Dedifferentiated amniotic fluid mesenchymal stem cell (primary cell): ENCODE results near the gene GAB2.
A peak's percentile ranks its signal among the peaks of the same experiment; 100 is the strongest.
"Not testable (repeated sequence)": the region's sequence is repeated elsewhere in the genome, so short reads cannot be mapped to it uniquely, and the experiment has no call there.

Experiments used
- DNase-seq: peaks from one replicate; pipeline ENCODE4 v3.0.0-alpha.2; 2016; ENCODE audit errors: extremely low spot score

GAB2 gene

GRCh38 chr11:78281511-78281910, 136.1 kb downstream of the GAB2 start:
- DNase-seq, result no peak

GRCh38 chr11:78277314-78277994, 140.2 kb downstream of the GAB2 start:
- DNase-seq, result no peak

GRCh38 chr11:78276311-78276710, 141.3 kb downstream of the GAB2 start:
- no peak for DNase-seq

- DNase-seq, result no peak
These were observed 142.9 kb downstream of the GAB2 start for GRCh38 chr11:78274739-78275138.

- not testable (repeated sequence) for DNase-seq
These were observed 144.9 kb downstream of the GAB2 start for GRCh38 chr11:78272625-78273269.

- DNase-seq, result not testable (repeated sequence)
These were observed 145.8 kb downstream of the GAB2 start for GRCh38 chr11:78271801-78272200.

- no peak for DNase-seq
These were observed 146.6 kb downstream of the GAB2 start for GRCh38 chr11:78270971-78271370.

GRCh38 chr11:78269806-78270205, 147.8 kb downstream of the GAB2 start:
- no peak for DNase-seq

GRCh38 chr11:78268591-78269410, 148.8 kb downstream of the GAB2 start:
- DNase-seq, result peak; percentile 27

- DNase-seq, result no peak
These were observed 151.2 kb downstream of the GAB2 start for GRCh38 chr11:78266451-78266850.

- DNase-seq, result no peak
These were observed 152.3 kb downstream of the GAB2 start for GRCh38 chr11:78265326-78265725.

- DNase-seq, result no peak
These were observed 154.9 kb downstream of the GAB2 start for GRCh38 chr11:78262691-78263090.

GRCh38 chr11:78262238-78262637, 155.4 kb downstream of the GAB2 start:
- no peak for DNase-seq

- DNase-seq, result no peak
These were observed 155.8 kb downstream of the GAB2 start for GRCh38 chr11:78261828-78262227.

- DNase-seq, result no peak
These were observed 156.3 kb downstream of the GAB2 start for GRCh38 chr11:78261367-78261766.

GRCh38 chr11:78259777-78260487, 157.7 kb downstream of the GAB2 start:
- no peak for DNase-seq

GRCh38 chr11:78257654-78258053, 160.0 kb downstream of the GAB2 start:
- DNase-seq, result no peak

GRCh38 chr11:78256962-78257361, 160.7 kb downstream of the GAB2 start:
- DNase-seq, result peak; percentile 63

GRCh38 chr11:78255919-78256318, 161.7 kb downstream of the GAB2 start:
- no peak for DNase-seq

- DNase-seq, result no peak
These were observed 163.4 kb downstream of the GAB2 start for GRCh38 chr11:78254268-78254667.

GRCh38 chr11:78253797-78254196, 163.8 kb downstream of the GAB2 start:
- DNase-seq, result no peak
